GM19025 (cell line): Measurements from ENCODE around the gene SERPINA3.
"Not testable (repeated sequence)": the region's sequence is repeated elsewhere in the genome, so short reads cannot be mapped to it uniquely, and the experiment has no call there.

ENCODE experiments used
- ATAC-seq: cut with Tn5 transposase; IDR thresholded peaks from one replicate; pipeline ENCODE4 v1.9.1; 2021; ENCODE audit warnings: mild to moderate bottlenecking, low read depth, moderate library complexity; ENCODE audit not compliant: unreplicated experiment

SERPINA3 gene

GRCh38 chr14:94583557-94583956, 28.6 kb upstream of the SERPINA3 start:
- ATAC-seq = no peak

- no peak for ATAC-seq
Observed at GRCh38 chr14:94584591-94585280, 27.5 kb upstream of the SERPINA3 start.

- ATAC-seq = no peak
Observed at GRCh38 chr14:94586635-94587034, 25.6 kb upstream of the SERPINA3 start.

GRCh38 chr14:94588311-94588710, 23.9 kb upstream of the SERPINA3 start:
- no peak for ATAC-seq

- no peak for ATAC-seq
Observed at GRCh38 chr14:94591073-94591472, 21.1 kb upstream of the SERPINA3 start.

- ATAC-seq = no peak
Observed at GRCh38 chr14:94591871-94592270, 20.3 kb upstream of the SERPINA3 start.

GRCh38 chr14:94592457-94592856, 19.7 kb upstream of the SERPINA3 start:
- no peak for ATAC-seq

GRCh38 chr14:94593376-94593748, 18.8 kb upstream of the SERPINA3 start:
- ATAC-seq = no peak

- ATAC-seq = no peak
Observed at GRCh38 chr14:94593749-94594431, 18.3 kb upstream of the SERPINA3 start.

- ATAC-seq = no peak
Observed at GRCh38 chr14:94594441-94594840, 17.8 kb upstream of the SERPINA3 start.

- ATAC-seq = no peak
Observed at GRCh38 chr14:94595912-94596311, 16.3 kb upstream of the SERPINA3 start.

- ATAC-seq = no peak
Observed at GRCh38 chr14:94596361-94596760, 15.8 kb upstream of the SERPINA3 start.

- no peak for ATAC-seq
Observed at GRCh38 chr14:94597788-94598187, 14.4 kb upstream of the SERPINA3 start.

- no peak for ATAC-seq
Observed at GRCh38 chr14:94598506-94598815, 13.7 kb upstream of the SERPINA3 start.

- ATAC-seq = no peak
Observed at GRCh38 chr14:94598816-94599655, 13.2 kb upstream of the SERPINA3 start.

GRCh38 chr14:94599656-94600004, 12.6 kb upstream of the SERPINA3 start:
- no peak for ATAC-seq

GRCh38 chr14:94600148-94600545, 12.0 kb upstream of the SERPINA3 start:
- ATAC-seq = no peak

- ATAC-seq = no peak
Observed at GRCh38 chr14:94601884-94602391, 10.3 kb upstream of the SERPINA3 start.

- no peak for ATAC-seq
Observed at GRCh38 chr14:94602722-94603121, 9.5 kb upstream of the SERPINA3 start.

GRCh38 chr14:94605361-94605760, 6.8 kb upstream of the SERPINA3 start:
- no peak for ATAC-seq

- ATAC-seq = not testable (repeated sequence)
Observed at GRCh38 chr14:94608966-94609365, 3.2 kb upstream of the SERPINA3 start.
